Measurements from ENCODE around the gene TERT. TPM values are rescaled to one million over a fixed set of nuclear protein-coding genes. Genes with fewer than 3 reads are reported as not detected.

Gene TERT
- total and polyA plus RNA-seq, 2 of the 4 experiments (the other 2 are of a cell fraction), result not detected

DNA sequence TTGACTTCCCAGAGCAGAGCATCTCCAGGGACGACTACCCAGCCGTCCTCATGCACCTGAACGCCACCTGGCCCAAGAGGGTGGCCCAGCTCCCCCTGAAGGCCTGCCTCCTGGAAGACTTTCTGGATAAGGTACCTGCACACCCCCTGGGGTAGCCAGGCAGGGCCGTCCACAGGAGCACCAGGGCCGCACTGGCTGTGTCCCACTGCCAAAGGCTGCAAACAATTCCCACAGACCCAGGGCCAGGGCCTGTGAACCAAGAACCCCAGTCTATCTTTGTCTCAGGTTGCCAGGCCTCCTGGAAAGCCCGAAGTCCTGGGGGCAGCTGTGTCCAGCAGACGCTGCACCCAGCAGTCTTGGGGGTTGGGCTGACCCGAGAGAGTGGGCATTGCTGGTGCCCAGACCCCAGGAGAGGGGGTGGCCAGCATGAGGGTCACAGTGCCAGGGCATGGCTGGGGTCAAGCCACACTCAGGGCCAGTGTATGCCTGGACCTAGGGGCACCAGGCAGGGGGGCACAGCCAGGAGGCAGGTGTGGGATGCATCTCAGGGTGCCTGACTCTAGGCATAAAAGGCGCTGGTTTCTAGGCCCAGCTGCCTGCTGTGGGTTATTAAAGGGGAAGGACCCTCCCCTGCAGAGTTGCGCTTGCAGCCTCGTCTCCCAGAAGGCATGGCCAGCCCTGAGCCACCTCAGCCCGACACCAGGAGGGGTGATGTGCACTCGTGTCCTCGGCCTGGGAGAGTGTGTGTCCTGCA, 52.0 kb downstream of the TERT start:
- no peak for DNase-seq
- Histone ChIP-seq H3K9me1 (ENCODE audit: insufficient read depth, low read length) (no peaks in the 10 kb centered on the region), H4K20me1 (ENCODE audit: insufficient read depth, low read length) (no peaks in the 10 kb centered on the region), H3K14ac (replicated peaks; ENCODE audit: low read depth, low read length) (no peak overlapping the region), H4K5ac (ENCODE audit: low read depth, low read length) (no peak overlapping the region), H3K79me1 (ENCODE audit: low read depth in 1 of 2, low read length in 2 of 2) (no peaks in the 10 kb centered on the region), H2BK15ac (ENCODE audit: low read depth, low read length) (no peak overlapping the region), H2BK120ac (ENCODE audit: low read depth, low read length) (no peak overlapping the region), H3K18ac (ENCODE audit: low read depth, low read length) (no peak overlapping the region), H3K36me3 (ENCODE audit: control insufficient read depth, insufficient read depth, low read length) (no peaks in the 10 kb centered on the region), H3K4me3 (ENCODE audit: insufficient read depth, low read depth, low read length) (no peak overlapping the region), H3K23ac (ENCODE audit: low read depth, low read length) (no peak overlapping the region), H3K4me1 (ENCODE audit: control insufficient read depth, insufficient read depth, low read length) (no peaks in the 10 kb centered on the region), H3K9ac (ENCODE audit: low read depth, low read length) (no peak overlapping the region), H4K8ac (ENCODE audit: low read depth in 2 of 2, low read length in 2 of 2) (no peak overlapping the region), H2BK5ac (ENCODE audit: low read depth, low read length, poor library complexity, severe bottlenecking) (no peak overlapping the region), H2AK9ac (replicated peaks; ENCODE audit: low read depth, low read length, poor library complexity) (no peak overlapping the region), H3K4ac (ENCODE audit: low read depth, low read length) (no peak overlapping the region), H3K27me3 (ENCODE audit: control insufficient read depth, insufficient read depth, low read length) (peaks cover 5% of the 10 kb centered on the region; the same call in 1 of the 2 replicates), H3K4me2 (ENCODE audit: low read depth, low read length) (no peak overlapping the region), H2BK20ac (ENCODE audit: low read depth, low read length) (no peak overlapping the region), H3K9me3 (ENCODE audit: control insufficient read depth, insufficient read depth, low read length) (no peaks in the 10 kb centered on the region), H4K91ac (ENCODE audit: insufficient read depth, low read depth, low read length) (no peak overlapping the region), H3K56ac (ENCODE audit: extremely low read depth, insufficient read depth, low read length) (no peak overlapping the region), H2AFZ (replicated peaks; ENCODE audit: low read length, poor library complexity) (no peak overlapping the region), H3K27ac (ENCODE audit: insufficient read depth, low read length) (no peak overlapping the region), H2AK5ac (ENCODE audit: low read depth, low read length) (no peak overlapping the region)
- BruUV-seq (replicated peaks), result no TSS peak
- 51% methylated on average over 5 of the region's 14 CpGs; no CpG with 5 or more reads in 1 of the 2 experiments for WGBS, 2 experiments (ENCODE audit: extremely low coverage in 2 of 2, insufficient read length in 1 of 2)
- intact Hi-C loops (cut with micrococcal nuclease), result no loop called here
- in situ Hi-C loops (cut with MboI; ENCODE audit: low sequenced_read_pairs), result no loop called here
- CTCF ChIA-PET, result no interaction called here
- TF ChIP-seq MAZ (IDR thresholded peaks at IDR 0.05; ENCODE audit: borderline replicate concordance, low read depth, low read length) (no peak), NFE2L2 (IDR thresholded peaks at IDR 0.05; ENCODE audit: low read depth, low read length) (no peak), RFX5 (IDR thresholded peaks at IDR 0.05; ENCODE audit: low read depth, low read length) (no peak), SMC3 (IDR thresholded peaks at IDR 0.05; ENCODE audit: low read depth, low read length) (no peak)
- TF ChIP-seq, protein P1, sequence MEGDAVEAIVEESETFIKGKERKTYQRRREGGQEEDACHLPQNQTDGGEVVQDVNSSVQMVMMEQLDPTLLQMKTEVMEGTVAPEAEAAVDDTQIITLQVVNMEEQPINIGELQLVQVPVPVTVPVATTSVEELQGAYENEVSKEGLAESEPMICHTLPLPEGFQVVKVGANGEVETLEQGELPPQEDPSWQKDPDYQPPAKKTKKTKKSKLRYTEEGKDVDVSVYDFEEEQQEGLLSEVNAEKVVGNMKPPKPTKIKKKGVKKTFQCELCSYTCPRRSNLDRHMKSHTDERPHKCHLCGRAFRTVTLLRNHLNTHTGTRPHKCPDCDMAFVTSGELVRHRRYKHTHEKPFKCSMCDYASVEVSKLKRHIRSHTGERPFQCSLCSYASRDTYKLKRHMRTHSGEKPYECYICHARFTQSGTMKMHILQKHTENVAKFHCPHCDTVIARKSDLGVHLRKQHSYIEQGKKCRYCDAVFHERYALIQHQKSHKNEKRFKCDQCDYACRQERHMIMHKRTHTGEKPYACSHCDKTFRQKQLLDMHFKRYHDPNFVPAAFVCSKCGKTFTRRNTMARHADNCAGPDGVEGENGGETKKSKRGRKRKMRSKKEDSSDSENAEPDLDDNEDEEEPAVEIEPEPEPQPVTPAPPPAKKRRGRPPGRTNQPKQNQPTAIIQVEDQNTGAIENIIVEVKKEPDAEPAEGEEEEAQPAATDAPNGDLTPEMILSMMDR (conservative IDR thresholded peaks at IDR 0.05; ENCODE audit: low read depth, low read length), result no peak
- POLR2A ChIA-PET (ENCODE audit: unreplicated experiment), result no interaction called here
- dilution Hi-C loops (cut with HindIII; ENCODE audit: low sequenced_read_pairs, unreplicated experiment), result no loop called here
- ATAC-seq (ENCODE audit: low read depth), result no peak
